Epithelial cell of proximal tubule (primary cell): ENCODE results near the gene CLIP1. TPM values are rescaled to one million over a fixed set of nuclear protein-coding genes. Genes with fewer than 3 reads are reported as not detected.

Experiments used
- DNase-seq: peaks from one replicate; pipeline ENCODE4 v3.0.0-alpha.2; 2011; ENCODE audit warnings: low read depth
- H3K4me3 ChIP-seq: 2 replicates; pipeline ENCODE4 v1.5.1; 2011; ENCODE audit warnings: low read depth, mild to moderate bottlenecking, low read length
- CTCF ChIP-seq: conservative IDR thresholded peaks from 2 replicates; pipeline ENCODE4 v1.5.1; 2012; ENCODE audit warnings: low read depth, mild to moderate bottlenecking, low read length
- total RNA-seq: library from RNA; depleted of rRNA; stranded (reverse); fragments of >200 nt; gene quantifications from 2 replicates; pipeline ENCODE4 v1.2.3, GENCODE V29; 2015

CLIP1 gene
- total RNA-seq, 1 donor from 2014 or later: 49.6 TPM

GRCh38 chr12:122412851-122413433, 9.5 kb downstream of the CLIP1 start:
- H3K4me3 ChIP-seq: no peak overlapping the region
- no peak for TF ChIP-seq CTCF
- no peak for DNase-seq

- no peak for TF ChIP-seq CTCF
- DNase-seq: no peak
These were observed 10.9 kb downstream of the CLIP1 start for GRCh38 chr12:122411537-122411936.

GRCh38 chr12:122407208-122407607, 15.3 kb downstream of the CLIP1 start:
- DNase-seq: no peak
- no peak overlapping the region for H3K4me3 ChIP-seq
- no peak for TF ChIP-seq CTCF

More at GRCh38 chr12:122411537-122411936, 10.9 kb downstream of the CLIP1 start:
- no peak overlapping the region for H3K4me3 ChIP-seq

GRCh38 chr12:122406701-122407164, 15.7 kb downstream of the CLIP1 start:
- no peak for TF ChIP-seq CTCF
- no peak overlapping the region for H3K4me3 ChIP-seq
- DNase-seq: no peak

- H3K4me3 ChIP-seq: no peak overlapping the region
- DNase-seq: no peak
- TF ChIP-seq CTCF: no peak
These were observed 18.6 kb downstream of the CLIP1 start for GRCh38 chr12:122403831-122404230.

GRCh38 chr12:122403115-122403770, 19.2 kb downstream of the CLIP1 start:
- DNase-seq: no peak
- TF ChIP-seq CTCF: no peak
- no peak overlapping the region for H3K4me3 ChIP-seq

GRCh38 chr12:122402264-122402663, 20.2 kb downstream of the CLIP1 start:
- no peak overlapping the region for H3K4me3 ChIP-seq
- no peak for DNase-seq

More at GRCh38 chr12:122402264-122402663, 20.2 kb downstream of the CLIP1 start:
- no peak for TF ChIP-seq CTCF
